ENCODE measurements around the gene GLP1R.

GRCh38 chr6:39083231-39083634 lies 34.7 kb downstream of the GLP1R start:
- TF ChIP-seq CTCF (conservative IDR thresholded peaks at IDR 0.05 in 1 of 2, IDR thresholded peaks at IDR 0.05 in 1 of 2; ENCODE audit: low read depth in 1 of 2, low read length in 2 of 2) (no peak), EZH2 (IDR thresholded peaks at IDR 0.05; ENCODE audit: low read length, missing control alignments) (no peak)

Measured in fibroblast of lung (primary cell).